A549 (cell line): ENCODE measurements around the gene JMJD8. TPM values are rescaled to one million over a fixed set of nuclear protein-coding genes. Genes with fewer than 3 reads are reported as not detected.

Experiments used
- ATAC-seq, 2 experiments: fragments of 200-7000 bp in 1 of 2; fragments of >200 bp in 1 of 2; cut with Nextera tagmentation in 1 of 2; cut with Tn5 transposase in 1 of 2; 3 replicates each; pipeline versions ENCODE4 v1.8.0 to v1.9.1; 2018 to 2020; ENCODE audit warnings: mild to moderate bottlenecking in 1 of 2, moderate library complexity in 1 of 2
- CTCF ChIA-PET: fragments of 300-600 bp; sonication (Branson Sonifier 250); formaldehyde crosslinking; extraction: SDS; loops from one replicate; lab custom pipeline; 2021; ENCODE audit warnings: antibody characterized with exemption, inconsistent platforms; lab: Yijun Ruan, JAX
- POLR2A ChIA-PET: fragments of 350-600 bp; formaldehyde crosslinking; extraction: SDS; loops from one replicate; lab custom pipeline; 2021; ENCODE audit warnings: antibody characterized with exemption, inconsistent platforms; lab: Yijun Ruan, JAX
- DNase-seq, 2 experiments: peaks; one replicate each; pipeline versions ENCODE4 v3.0.0 to v3.0.0-alpha.2; 2011 to 2016; ENCODE audit warnings: low read depth in 1 of 2, low spot score in 1 of 2
- FAIRE-seq: peaks from 2 replicates; lab custom pipeline; 2011; peaks lifted over from hg19 to GRCh38; lab: Jason Lieb, UNC
- H3K27ac ChIP-seq, 2 experiments: fragments of >200 bp; sonication (Bioruptor Twin); formaldehyde crosslinking; 3 replicates each; pipeline ENCODE4 v1.5.1; 2016 to 2017
- H3K4me1 ChIP-seq: fragments of >200 bp; sonication (Bioruptor Twin); formaldehyde crosslinking; 3 replicates; pipeline ENCODE4 v1.6.1; 2016
- H3K4me2 ChIP-seq: fragments of >200 bp; sonication (Bioruptor Twin); formaldehyde crosslinking; 3 replicates; pipeline ENCODE4 v1.6.1; 2016
- H3K4me3 ChIP-seq: fragments of >200 bp; sonication (Bioruptor Twin); formaldehyde crosslinking; 3 replicates; pipeline ENCODE4 v1.5.1; 2016
- H3K9me3 ChIP-seq: fragments of >200 bp; sonication (Bioruptor Twin); formaldehyde crosslinking; 3 replicates; pipeline ENCODE4 v1.6.1; 2016
- BCL3 ChIP-seq: fragments of >200 bp; sonication (Bioruptor Twin); formaldehyde crosslinking; IDR thresholded peaks from 3 replicates; pipeline ENCODE4 v1.6.1; 2016
- BHLHE40 ChIP-seq: IDR thresholded peaks from 2 replicates; pipeline ENCODE4 v1.6.1; 2012; ENCODE audit warnings: low read depth, low read length, inconsistent platforms
- CBX8 ChIP-seq: fragments of 200-600 bp; sonication (generic); IDR thresholded peaks from 2 replicates; pipeline ENCODE4 v1.6.1; 2016
- CEBPB ChIP-seq, 2 experiments: fragments of >200 bp in 1 of 2; sonication (Bioruptor Twin) in 1 of 2; formaldehyde crosslinking in 1 of 2; IDR thresholded peaks; 2 replicates each; pipeline ENCODE4 v1.6.1; 2012 to 2016
- CHD2 ChIP-seq: fragments of 150-350 bp; IDR thresholded peaks from 2 replicates; pipeline ENCODE4 v1.6.1; 2014; ENCODE audit warnings: low read length; ENCODE audit not compliant: partially characterized antibody
- E2F6 ChIP-seq: IDR thresholded peaks from 2 replicates; pipeline ENCODE4 v1.6.1; 2012; ENCODE audit warnings: low read depth, borderline replicate concordance
- EHMT2 ChIP-seq: fragments of 200-600 bp; sonication (generic); IDR thresholded peaks from 2 replicates; pipeline ENCODE4 v1.6.1; 2016; ENCODE audit warnings: antibody characterized with exemption, low read depth, mild to moderate bottlenecking, moderate library complexity
- EP300 ChIP-seq, 2 experiments: fragments of >200 bp; sonication (Bioruptor Twin); formaldehyde crosslinking; IDR thresholded peaks; 2 replicates in 1 of 2; 3 replicates in 1 of 2; pipeline ENCODE4 v1.6.1; 2016 to 2017
- ESRRA ChIP-seq: fragments of 150-350 bp; IDR thresholded peaks from 2 replicates; pipeline ENCODE4 v1.6.1; 2014; ENCODE audit warnings: mild to moderate bottlenecking, low read length, borderline replicate concordance
- FOSL2 ChIP-seq, 2 experiments: fragments of 450-650 bp in 1 of 2; fragments of >200 bp in 1 of 2; sonication (Bioruptor Twin) in 1 of 2; formaldehyde crosslinking; IDR thresholded peaks; 2 replicates each; pipeline versions ENCODE4 v1.5.0 to v1.6.1; 2016 to 2020; ENCODE audit warnings: mild to moderate bottlenecking in 1 of 2, moderate library complexity in 1 of 2
- HDAC2 ChIP-seq: fragments of 200-600 bp; sonication (generic); IDR thresholded peaks from 2 replicates; pipeline ENCODE4 v1.6.1; 2016
- HES2 ChIP-seq: fragments of >200 bp; sonication (Bioruptor Twin); formaldehyde crosslinking; IDR thresholded peaks from 2 replicates; pipeline ENCODE4 v1.6.1; 2016
- JUNB ChIP-seq: fragments of >200 bp; sonication (Bioruptor Twin); formaldehyde crosslinking; IDR thresholded peaks from 2 replicates; pipeline ENCODE4 v1.6.1; 2016
- MAZ ChIP-seq: fragments of 150-350 bp; IDR thresholded peaks from 2 replicates; pipeline ENCODE4 v1.6.1; 2014; ENCODE audit warnings: antibody characterized with exemption, low read depth, low read length, borderline replicate concordance
- MYC ChIP-seq: IDR thresholded peaks from 2 replicates; pipeline ENCODE4 v1.6.1; 2012; ENCODE audit warnings: mild to moderate bottlenecking, inconsistent platforms, low read length, improper control_type of control experiment, borderline replicate concordance
- NFE2L2 ChIP-seq: fragments of 150-350 bp; conservative IDR thresholded peaks from 2 replicates; pipeline ENCODE4 v1.6.1; 2014; ENCODE audit warnings: low read length
- NPAS2 ChIP-seq: fragments of 250-450 bp; sonication (Bioruptor Pico); IDR thresholded peaks from 2 replicates; pipeline ENCODE4 v1.8.0; 2022; ENCODE audit warnings: mild to moderate bottlenecking, moderate library complexity, borderline replicate concordance
- NR3C1 ChIP-seq: fragments of >200 bp; sonication (Bioruptor Twin); formaldehyde crosslinking; IDR thresholded peaks from 3 replicates; pipeline ENCODE4 v1.6.1; 2017
- POLR2A ChIP-seq: IDR thresholded peaks from 2 replicates; pipeline ENCODE4 v1.6.1; 2012; ENCODE audit warnings: mild to moderate bottlenecking, low read length
- RARB ChIP-seq: fragments of 250-450 bp; sonication (Bioruptor Pico); IDR thresholded peaks from 2 replicates; pipeline ENCODE4 v1.8.0; 2021; ENCODE audit warnings: mild to moderate bottlenecking, moderate library complexity
- RCOR1 ChIP-seq: fragments of 150-350 bp; IDR thresholded peaks from 2 replicates; pipeline ENCODE4 v1.6.1; 2014; ENCODE audit warnings: antibody characterized with exemption, low read length, low read depth
- SMC3 ChIP-seq: fragments of >200 bp; sonication (Bioruptor Twin); formaldehyde crosslinking; IDR thresholded peaks from 3 replicates; pipeline ENCODE4 v1.6.1; 2018; ENCODE audit warnings: inconsistent platforms
- USF2 ChIP-seq: fragments of 450-650 bp; IDR thresholded peaks from 2 replicates; pipeline ENCODE4 v1.6.1; 2014; ENCODE audit warnings: antibody characterized with exemption
- ZC3H11A ChIP-seq: fragments of 450-650 bp; IDR thresholded peaks from 2 replicates; pipeline ENCODE4 v1.6.1; 2014; ENCODE audit warnings: antibody characterized with exemption, mild to moderate bottlenecking
- WGBS: methylation state at CpG from one replicate; pipeline ENCODE4 v1.1.6; 2017; ENCODE audit errors: missing lambda C conversion rate; 5-methylcytosine and 5-hydroxymethylcytosine counted together
- polyA plus RNA-seq, 4 experiments: library from polyadenylated mRNA; depleted of rRNA in 3 of 4; stranded (reverse); fragments of >200 nt; fragmentation: RNase III in 1 of 4; extraction: RNeasy Plus Mini Kit Qiagen cat#74134 plus additional on column Dnase treatment in 1 of 4; gene quantifications; 2 replicates in 3 of 4; 3 replicates in 1 of 4; pipeline ENCODE4 v1.2.3, GENCODE V29; 2011 to 2017

Gene JMJD8
- polyA plus RNA-seq, 2 of the 4 experiments (the other 2 are of a cell fraction): 37.5 to 72.6 TPM

- peaks cover 33% of the 10 kb centered on the region for H3K4me1 ChIP-seq
- no peak overlapping the region for H3K4me3 ChIP-seq
- no peak for FAIRE-seq
- ChIA-PET CTCF (interaction anchor here (1.1 to 25.1 kb wide), 7 partner anchors 8 to 82 kb away, joined by 3 to 656 read pairs (median 8); partner anchors contain the start of genes ANTKMT, CCDC78, CIAO3 and HAGHL), POLR2A (no interaction called here)
- ATAC-seq: no peak
- WGBS: 78% methylated on average over 5 of the region's 7 CpGs
- no peak overlapping the region for H3K27ac ChIP-seq
- H3K9me3 ChIP-seq: no peaks in the 10 kb centered on the region
- TF ChIP-seq NR3C1: no peak
- no peak for TF ChIP-seq JUNB
- TF ChIP-seq MAZ: no peak
- TF ChIP-seq SMC3: no peak
- no peak for TF ChIP-seq HES2
- TF ChIP-seq NFE2L2: no peak
- no peak for TF ChIP-seq EP300 (IDR thresholded peaks at IDR 0.05)
- no peak for TF ChIP-seq BHLHE40
- TF ChIP-seq NPAS2 (CRISPR knock-in tag): no peak
- no peak for TF ChIP-seq EHMT2
- no peak for DNase-seq
- no peak overlapping the region for H3K4me2 ChIP-seq
Observed at GRCh38 chr16:704047-704446, 19.9 kb upstream of the JMJD8 start.

- TF ChIP-seq BCL3: no peak
- TF ChIP-seq CEBPB (IDR thresholded peaks at IDR 0.05): no peak
- TF ChIP-seq POLR2A: no peak
- no peak for TF ChIP-seq HDAC2
- TF ChIP-seq CBX8: no peak
- no peak for TF ChIP-seq FOSL2 (IDR thresholded peaks at IDR 0.05)
- no peak for TF ChIP-seq FOSL2 (CRISPR knock-in tag; IDR thresholded peaks at IDR 0.05)
- TF ChIP-seq USF2: no peak
- no peak for TF ChIP-seq RARB (CRISPR knock-in tag)
- TF ChIP-seq CHD2: no peak
- TF ChIP-seq E2F6: no peak
- TF ChIP-seq NFE2L2: no peak
- no peak for TF ChIP-seq RCOR1
- no peak for TF ChIP-seq BHLHE40
- TF ChIP-seq ESRRA: no peak
- no peak for TF ChIP-seq ZC3H11A
- TF ChIP-seq MAZ: no peak
- no peak for TF ChIP-seq EHMT2
- no peak for TF ChIP-seq EP300 (IDR thresholded peaks at IDR 0.05)
- TF ChIP-seq MYC: no peak
- Histone ChIP-seq H3K4me2 (no peak overlapping the region), H3K4me3 (no peak overlapping the region), H3K27ac (no peak overlapping the region), H3K4me1 (peaks cover 33% of the 10 kb centered on the region), H3K9me3 (no peaks in the 10 kb centered on the region)
- peak in 1 of 2 experiments; percentile 28; a peak in 3 of 6 replicates for ATAC-seq
- no peak for DNase-seq
- ChIA-PET POLR2A (interaction anchor here (1.4 kb wide), 1 partner anchor 13 kb away, joined by 4 read pairs; the partner anchor contains the start of gene WDR24), CTCF (interaction anchor here (1.1 to 25.1 kb wide), 10 partner anchors 7 to 83 kb away, joined by 3 to 656 read pairs (median 10); partner anchors contain the start of genes ANTKMT, CCDC78, CIAO3 and HAGHL)
- 55% methylated on average over 6 of the region's 12 CpGs for WGBS
- FAIRE-seq: no peak
Observed at GRCh38 chr16:703406-703805, 19.3 kb upstream of the JMJD8 start.
